IPS-18a (cell line): ENCODE results near the gene STAC.

Source experiments
- H3K27ac ChIP-seq: one replicate; pipeline ENCODE4 v1.5.1; 2013; ENCODE audit warnings: low read length
- H3K27me3 ChIP-seq: one replicate; pipeline ENCODE4 v1.6.1; 2013; ENCODE audit warnings: mild to moderate bottlenecking, low read length; ENCODE audit not compliant: control insufficient read depth, insufficient read depth
- H3K36me3 ChIP-seq: one replicate; pipeline ENCODE4 v1.6.1; 2013; ENCODE audit warnings: low read depth, low read length; ENCODE audit not compliant: control insufficient read depth
- H3K4me1 ChIP-seq: one replicate; pipeline ENCODE4 v1.6.1; 2013; ENCODE audit warnings: low read depth, low read length; ENCODE audit not compliant: control insufficient read depth
- H3K4me3 ChIP-seq: one replicate; pipeline ENCODE4 v1.5.1; 2013; ENCODE audit warnings: low read length
- H3K9ac ChIP-seq: one replicate; pipeline ENCODE4 v1.6.1; 2013; ENCODE audit warnings: mild to moderate bottlenecking, low read length, moderate library complexity
- H3K9me3 ChIP-seq: one replicate; pipeline ENCODE4 v1.6.1; 2013; ENCODE audit warnings: low read depth, low read length; ENCODE audit not compliant: control insufficient read depth

The STAC gene

GRCh38 chr3:36381311-36381956 is 1.1 kb downstream of the STAC start:
- peaks cover 14% of the 10 kb centered on the region for H3K4me1 ChIP-seq
- H3K4me3 ChIP-seq = peak overlapping the region; percentile 82
- H3K36me3 ChIP-seq = no peaks in the 10 kb centered on the region
- no peaks in the 10 kb centered on the region for H3K9me3 ChIP-seq
- H3K27ac ChIP-seq = no peak overlapping the region
- H3K9ac ChIP-seq = peak overlapping the region; percentile 64
- H3K27me3 ChIP-seq = peaks cover 24% of the 10 kb centered on the region

GRCh38 chr3:36393563-36393962 is 13.3 kb downstream of the STAC start:
- H3K4me1 ChIP-seq = no peaks in the 10 kb centered on the region
- no peaks in the 10 kb centered on the region for H3K27me3 ChIP-seq
- no peak overlapping the region for H3K27ac ChIP-seq
- H3K36me3 ChIP-seq = no peaks in the 10 kb centered on the region
- no peak overlapping the region for H3K4me3 ChIP-seq
- no peaks in the 10 kb centered on the region for H3K9me3 ChIP-seq
- H3K9ac ChIP-seq = no peak overlapping the region

- no peaks in the 10 kb centered on the region for H3K36me3 ChIP-seq
- H3K9me3 ChIP-seq = no peaks in the 10 kb centered on the region
- no peak overlapping the region for H3K9ac ChIP-seq
- no peak overlapping the region for H3K4me3 ChIP-seq
- H3K27me3 ChIP-seq = no peaks in the 10 kb centered on the region
- no peak overlapping the region for H3K27ac ChIP-seq
- H3K4me1 ChIP-seq = no peaks in the 10 kb centered on the region
These were observed 13.9 kb downstream of the STAC start for GRCh38 chr3:36394176-36394575.

GRCh38 chr3:36397841-36398240 is 17.5 kb downstream of the STAC start:
- H3K9me3 ChIP-seq = no peaks in the 10 kb centered on the region
- no peaks in the 10 kb centered on the region for H3K27me3 ChIP-seq
- H3K27ac ChIP-seq = no peak overlapping the region
- H3K36me3 ChIP-seq = no peaks in the 10 kb centered on the region
- H3K4me1 ChIP-seq = no peaks in the 10 kb centered on the region
- H3K4me3 ChIP-seq = no peak overlapping the region
- no peak overlapping the region for H3K9ac ChIP-seq

GRCh38 chr3:36399933-36400332 is 19.6 kb downstream of the STAC start:
- Histone ChIP-seq H3K27ac (no peak overlapping the region), H3K27me3 (no peaks in the 10 kb centered on the region), H3K4me1 (no peaks in the 10 kb centered on the region), H3K4me3 (no peak overlapping the region), H3K36me3 (no peaks in the 10 kb centered on the region), H3K9ac (no peak overlapping the region), H3K9me3 (no peaks in the 10 kb centered on the region)

- Histone ChIP-seq H3K9ac (no peak overlapping the region), H3K4me1 (no peaks in the 10 kb centered on the region), H3K27me3 (no peaks in the 10 kb centered on the region), H3K9me3 (no peaks in the 10 kb centered on the region), H3K4me3 (no peak overlapping the region), H3K27ac (no peak overlapping the region), H3K36me3 (no peaks in the 10 kb centered on the region)
These were observed 20.8 kb downstream of the STAC start for GRCh38 chr3:36401056-36401455.

GRCh38 chr3:36403661-36404060 is 23.4 kb downstream of the STAC start:
- no peaks in the 10 kb centered on the region for H3K4me1 ChIP-seq
- no peaks in the 10 kb centered on the region for H3K36me3 ChIP-seq

GRCh38 chr3:36405190-36405589 is 24.9 kb downstream of the STAC start:
- Histone ChIP-seq H3K9ac (no peak overlapping the region), H3K4me1 (no peaks in the 10 kb centered on the region), H3K4me3 (no peak overlapping the region), H3K36me3 (no peaks in the 10 kb centered on the region), H3K27me3 (no peaks in the 10 kb centered on the region), H3K9me3 (no peaks in the 10 kb centered on the region), H3K27ac (no peak overlapping the region)

More at GRCh38 chr3:36403661-36404060, 23.4 kb downstream of the STAC start:
- no peaks in the 10 kb centered on the region for H3K9me3 ChIP-seq
- H3K27ac ChIP-seq = no peak overlapping the region
- H3K4me3 ChIP-seq = no peak overlapping the region
- no peak overlapping the region for H3K9ac ChIP-seq
- no peaks in the 10 kb centered on the region for H3K27me3 ChIP-seq

- Histone ChIP-seq H3K9me3 (no peaks in the 10 kb centered on the region), H3K4me3 (no peak overlapping the region)
These were observed 27.8 kb downstream of the STAC start for GRCh38 chr3:36408146-36408545.

GRCh38 chr3:36409862-36410261 is 29.6 kb downstream of the STAC start:
- H3K4me1 ChIP-seq = no peaks in the 10 kb centered on the region
- H3K9me3 ChIP-seq = no peaks in the 10 kb centered on the region
- H3K27me3 ChIP-seq = no peaks in the 10 kb centered on the region
- no peak overlapping the region for H3K4me3 ChIP-seq
- no peaks in the 10 kb centered on the region for H3K36me3 ChIP-seq
- H3K9ac ChIP-seq = no peak overlapping the region
- H3K27ac ChIP-seq = no peak overlapping the region

More at GRCh38 chr3:36408146-36408545, 27.8 kb downstream of the STAC start:
- H3K27ac ChIP-seq = no peak overlapping the region
- H3K4me1 ChIP-seq = no peaks in the 10 kb centered on the region
- H3K36me3 ChIP-seq = no peaks in the 10 kb centered on the region
- H3K9ac ChIP-seq = no peak overlapping the region
- no peaks in the 10 kb centered on the region for H3K27me3 ChIP-seq

GRCh38 chr3:36411587-36411986 is 31.3 kb downstream of the STAC start:
- Histone ChIP-seq H3K27me3 (no peaks in the 10 kb centered on the region), H3K36me3 (no peaks in the 10 kb centered on the region), H3K4me1 (no peaks in the 10 kb centered on the region)

GRCh38 chr3:36416599-36416998 is 36.3 kb downstream of the STAC start:
- Histone ChIP-seq H3K27me3 (no peaks in the 10 kb centered on the region), H3K4me3 (no peak overlapping the region), H3K27ac (no peak overlapping the region), H3K9me3 (no peaks in the 10 kb centered on the region), H3K9ac (no peak overlapping the region), H3K36me3 (no peaks in the 10 kb centered on the region), H3K4me1 (peaks cover 4% of the 10 kb centered on the region)

More at GRCh38 chr3:36411587-36411986, 31.3 kb downstream of the STAC start:
- no peak overlapping the region for H3K27ac ChIP-seq
- no peak overlapping the region for H3K9ac ChIP-seq
- H3K9me3 ChIP-seq = no peaks in the 10 kb centered on the region
- H3K4me3 ChIP-seq = no peak overlapping the region
